ENCODE measurements around the gene CRP.

Gene CRP

GRCh38 chr1:159669338-159669737 lies 45.1 kb downstream of the CRP start:
- no peak for TF ChIP-seq CTCF (IDR thresholded peaks at IDR 0.05)
- no peaks in the 10 kb centered on the region for H3K4me1 ChIP-seq
- H3K36me3 ChIP-seq, result no peaks in the 10 kb centered on the region
- no peak for DNase-seq
- no peak overlapping the region for H3K27ac ChIP-seq
- H3K4me3 ChIP-seq, result no peak overlapping the region
- intact Hi-C loops (cut with DNase I; ENCODE audit: low total_unique reads), result no loop called here
- no peaks in the 10 kb centered on the region for H3K27me3 ChIP-seq
- H3K9me3 ChIP-seq, result peaks cover 0 to 6% (median 0%) of the 10 kb centered on the region in 3 donors

- intact Hi-C loops (cut with DNase I; ENCODE audit: low total_unique reads), result no loop called here
Measured at GRCh38 chr1:159668739-159669138, 45.6 kb downstream of the CRP start.

GRCh38 chr1:159664247-159664646 lies 50.1 kb downstream of the CRP start:
- no peak overlapping the region for H3K27ac ChIP-seq
- intact Hi-C loops (cut with DNase I; ENCODE audit: low total_unique reads), result no loop called here
- no peak overlapping the region for H3K4me3 ChIP-seq
- no peaks in the 10 kb centered on the region for H3K36me3 ChIP-seq
- no peaks in the 10 kb centered on the region for H3K4me1 ChIP-seq
- H3K27me3 ChIP-seq, result no peaks in the 10 kb centered on the region
- H3K9me3 ChIP-seq, result peaks cover 0 to 11% (median 0%) of the 10 kb centered on the region in 3 donors
- no peak for TF ChIP-seq CTCF (IDR thresholded peaks at IDR 0.05)
- DNase-seq, result no peak

More at GRCh38 chr1:159668739-159669138, 45.6 kb downstream of the CRP start:
- no peak for TF ChIP-seq CTCF (IDR thresholded peaks at IDR 0.05)
- no peaks in the 10 kb centered on the region for H3K27me3 ChIP-seq
- H3K36me3 ChIP-seq, result no peaks in the 10 kb centered on the region
- no peak overlapping the region for H3K27ac ChIP-seq
- H3K4me1 ChIP-seq, result no peaks in the 10 kb centered on the region
- peaks cover 0 to 11% (median 0%) of the 10 kb centered on the region in 3 donors for H3K9me3 ChIP-seq
- no peak overlapping the region for H3K4me3 ChIP-seq
- DNase-seq, result no peak

- no peak for DNase-seq
- Histone ChIP-seq H3K9me3 (peaks cover 0 to 11% (median 0%) of the 10 kb centered on the region in 3 donors), H3K27ac (no peak overlapping the region), H3K4me1 (no peaks in the 10 kb centered on the region), H3K36me3 (no peaks in the 10 kb centered on the region), H3K4me3 (no peak overlapping the region), H3K27me3 (no peaks in the 10 kb centered on the region)
- TF ChIP-seq CTCF (IDR thresholded peaks at IDR 0.05), result no peak
- intact Hi-C loops (cut with DNase I; ENCODE audit: low total_unique reads), result no loop called here
Measured at GRCh38 chr1:159663552-159663951, 50.8 kb downstream of the CRP start.
